NCI-H1417 treated with DMSO at 0.1 percent for 48 hours (cell line): Measurements from ENCODE around the gene PNPLA7.

ENCODE experiments used
- DNase-seq: peaks from one replicate; lab custom pipeline; 2025; lab: John Stamatoyannopoulos, UW

The PNPLA7 gene

DNA sequence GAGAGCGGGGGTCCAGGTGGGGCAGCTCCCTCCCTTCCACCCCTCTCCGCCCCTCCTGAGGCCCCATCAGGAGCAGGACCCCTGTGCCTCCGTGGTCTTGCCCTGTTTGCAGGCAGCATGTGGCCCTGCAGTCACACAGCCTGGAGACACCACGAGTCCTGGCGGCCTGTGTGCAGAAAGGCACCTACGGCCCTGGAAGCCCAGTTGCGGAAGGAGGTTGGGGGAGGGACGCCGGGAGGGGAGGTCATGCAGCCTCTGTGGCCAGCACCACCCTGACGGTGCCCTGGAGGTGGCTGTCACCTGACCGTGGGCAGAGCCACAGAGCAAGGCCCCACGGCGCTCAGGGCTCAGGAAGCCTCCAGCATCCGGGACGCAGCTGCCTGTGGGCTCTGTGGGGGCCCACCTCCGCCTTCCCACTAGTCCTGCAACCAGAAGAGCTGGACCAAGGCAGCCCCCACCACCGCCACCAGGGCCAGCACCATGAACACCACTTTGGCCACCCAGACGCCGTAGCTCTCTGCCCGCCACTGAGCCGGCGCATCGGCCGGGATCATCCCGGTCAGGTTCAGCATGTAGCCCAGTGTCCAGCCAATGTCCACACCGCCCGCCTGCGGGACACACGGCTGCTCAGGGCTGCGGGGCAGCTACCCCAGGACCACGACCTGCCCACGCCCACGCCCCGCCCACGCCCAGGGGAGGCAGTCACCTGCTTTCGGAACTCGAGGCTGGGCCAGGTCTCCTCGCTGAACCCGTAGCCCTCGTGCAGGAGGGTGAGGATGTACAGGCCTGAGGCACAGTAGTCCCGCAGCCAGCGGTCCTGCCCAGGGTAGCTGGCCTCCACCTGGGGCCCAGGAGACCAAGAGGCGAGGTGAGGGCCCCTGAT, 115.5 kb downstream of the PNPLA7 start:
- no peak for DNase-seq

- DNase-seq: no peak
These were observed 116.2 kb downstream of the PNPLA7 start for GRCh38 chr9:137433916-137434431.

- DNase-seq: no peak
These were observed 116.8 kb downstream of the PNPLA7 start for GRCh38 chr9:137433349-137433915.

DNA sequence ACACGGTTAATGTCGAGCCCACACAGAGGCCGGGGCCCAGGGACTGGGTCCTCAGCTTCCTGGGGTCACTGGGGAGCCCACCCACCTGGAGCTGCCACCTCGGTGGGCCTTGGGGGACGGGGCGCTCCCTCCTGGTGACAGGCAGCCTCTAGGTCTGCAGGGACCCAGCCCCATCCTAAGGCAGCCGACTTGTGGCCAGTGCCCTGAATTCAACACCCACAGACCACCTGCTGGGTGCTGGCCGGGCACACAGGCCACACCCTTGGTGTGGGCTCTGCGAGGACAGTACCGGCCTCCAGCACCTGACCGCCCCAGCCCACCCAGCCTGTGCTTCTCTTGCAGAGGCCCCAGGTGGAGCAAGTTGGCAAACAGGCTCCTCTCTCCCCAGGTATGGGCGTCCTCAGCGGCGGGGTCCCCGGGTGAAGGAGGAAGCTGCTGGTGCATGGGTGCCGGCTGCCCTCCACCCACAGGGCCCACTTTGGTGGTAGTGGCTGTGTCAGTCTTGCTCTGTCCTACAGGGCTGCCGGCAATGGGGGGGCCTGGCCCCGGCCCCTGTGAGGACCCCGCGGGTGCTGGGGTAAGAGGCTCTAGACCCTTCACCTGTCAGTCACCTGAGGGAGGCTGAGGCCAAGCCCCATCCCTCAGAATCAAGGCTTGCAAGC, 117.4 kb downstream of the PNPLA7 start:
- no peak for DNase-seq

GRCh38 chr9:137431416-137431931, 118.7 kb downstream of the PNPLA7 start:
- DNase-seq: no peak

DNA sequence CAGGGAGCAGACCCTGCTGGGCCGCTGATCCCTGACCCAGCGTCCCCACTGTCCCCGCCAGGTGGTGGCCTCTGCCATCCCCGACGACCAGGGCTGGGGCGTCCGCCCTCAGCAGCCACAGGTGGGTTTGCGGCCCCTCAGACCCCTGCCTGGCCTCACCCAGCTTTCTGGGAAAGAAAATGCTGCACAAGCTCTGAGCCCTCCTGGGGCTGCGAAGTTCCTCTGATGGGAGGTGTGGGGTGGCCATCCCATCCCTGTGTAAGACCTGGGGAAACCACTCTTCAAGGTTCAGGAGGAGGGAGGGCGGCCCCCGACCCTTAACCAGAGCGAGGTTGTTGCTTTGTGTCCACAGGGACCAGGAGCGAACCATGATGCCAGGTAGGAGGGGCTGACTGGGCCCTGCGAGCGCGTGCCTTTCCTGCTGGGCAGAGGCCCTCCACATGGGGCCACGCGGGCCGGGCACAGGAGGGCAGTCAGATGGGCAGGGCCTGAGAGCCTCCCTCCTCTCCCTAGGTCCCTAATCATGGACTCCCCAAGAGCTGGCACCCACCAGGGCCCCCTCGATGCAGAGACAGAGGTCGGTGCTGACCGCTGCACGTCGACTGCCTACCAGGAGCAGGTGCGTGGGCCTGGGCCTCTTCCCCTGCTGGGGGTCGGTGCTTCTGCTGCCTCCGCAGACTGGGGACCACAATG, 119.3 kb downstream of the PNPLA7 start:
- DNase-seq: no peak

- DNase-seq: no peak
These were observed 120.1 kb downstream of the PNPLA7 start for GRCh38 chr9:137429974-137430722.

DNA sequence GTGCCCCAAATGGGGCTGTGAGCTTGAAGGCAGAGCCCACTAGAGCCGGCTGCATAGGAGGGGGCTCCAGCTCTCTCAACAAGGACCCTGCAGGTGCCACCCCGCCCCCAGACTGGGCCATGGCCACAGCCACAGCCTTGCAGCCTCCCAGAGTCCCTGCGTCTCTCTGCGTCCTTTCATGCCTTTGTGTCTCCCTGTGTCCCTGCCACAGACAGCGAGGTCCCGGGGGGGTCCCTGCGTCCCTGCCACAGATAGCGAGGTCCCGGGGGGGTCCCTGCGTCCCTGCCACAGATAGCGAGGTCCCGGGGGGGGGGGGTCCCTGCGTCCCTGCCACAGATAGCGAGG, 120.7 kb downstream of the PNPLA7 start:
- DNase-seq: no peak

DNA sequence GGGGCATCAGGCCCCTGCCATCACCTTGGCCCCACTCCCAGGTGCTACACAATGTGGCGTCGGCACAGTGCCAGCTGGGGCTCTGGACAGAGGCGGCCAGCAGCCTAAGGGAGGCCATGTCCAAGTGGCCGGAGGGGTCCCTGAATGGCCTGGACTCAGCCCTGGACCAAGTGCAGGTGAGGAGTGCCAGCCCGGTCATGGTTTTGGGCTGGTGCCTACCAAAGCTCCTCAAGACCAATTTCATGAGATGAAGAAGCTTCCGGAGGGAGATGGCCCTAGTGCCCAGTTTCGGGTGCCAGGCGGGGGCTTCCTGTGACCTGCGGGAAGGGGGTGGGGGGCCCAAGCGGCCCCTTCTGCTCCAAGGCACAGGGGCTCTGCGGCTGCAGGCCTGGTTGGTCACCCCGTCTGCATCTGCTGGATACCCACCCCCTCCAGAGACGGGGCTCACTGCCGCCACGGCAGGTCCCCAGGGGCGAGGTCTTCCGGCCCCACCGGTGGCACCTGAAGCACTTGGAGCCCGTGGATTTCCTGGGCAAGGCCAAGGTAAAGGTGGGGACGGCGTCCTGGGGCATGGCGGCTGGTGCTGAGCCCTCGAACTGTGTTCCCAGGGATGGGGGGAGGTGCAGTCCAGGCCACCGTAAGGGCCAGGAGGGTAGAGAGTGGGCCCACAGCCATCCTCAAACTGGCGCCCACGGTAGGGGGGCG, 121.2 kb downstream of the PNPLA7 start:
- DNase-seq: no peak

DNA sequence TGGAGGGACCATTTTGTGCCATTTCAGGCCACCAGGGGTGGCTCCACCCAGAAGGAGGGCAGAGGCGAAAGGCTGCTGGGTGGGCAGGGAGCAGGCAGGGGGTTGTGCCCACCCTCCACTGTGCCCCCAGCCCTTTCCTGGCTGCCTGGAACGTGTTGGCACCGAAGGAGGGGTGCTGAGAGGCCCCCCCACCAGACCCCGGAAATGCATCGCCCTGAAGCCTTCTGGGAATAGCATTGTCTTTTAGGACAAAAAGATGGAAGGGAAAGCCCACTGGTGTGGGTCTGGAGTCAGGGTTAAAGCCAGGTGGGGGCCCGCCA, 121.9 kb downstream of the PNPLA7 start:
- no peak for DNase-seq

- no peak for DNase-seq
These were observed 122.5 kb downstream of the PNPLA7 start for GRCh38 chr9:137427454-137428310.

- DNase-seq: no peak
These were observed 124.1 kb downstream of the PNPLA7 start for GRCh38 chr9:137426018-137426681.

GRCh38 chr9:137423514-137424291, 126.5 kb downstream of the PNPLA7 start:
- DNase-seq: no peak

GRCh38 chr9:137422604-137423513, 127.3 kb downstream of the PNPLA7 start, which contains the start of the genes EXD3 and NOXA1:
TSS of gene EXD3 (minus strand) at chr9:137423162. CDS start at chr9:137395357, 27,805 bp downstream.
TSS of gene NOXA1 (plus strand) at chr9:137423393. CDS start at chr9:137423530, 137 bp downstream.
- DNase-seq: peak; percentile 90

- DNase-seq: no peak
These were observed 128.2 kb downstream of the PNPLA7 start for GRCh38 chr9:137421838-137422603.
